HPDE6-E6E7 (cell line): ENCODE results near the gene ARMH4.

Source experiments
- DNase-seq: peaks from one replicate; pipeline ENCODE4 v3.0.0; 2011; ENCODE audit warnings: missing footprints; ENCODE audit errors: extremely low spot score

The ARMH4 gene

GRCh38 chr14:58055497-58056010, 96.5 kb downstream of the ARMH4 start:
- DNase-seq: no peak

- DNase-seq: no peak
Observed at GRCh38 chr14:58054100-58054499, 97.9 kb downstream of the ARMH4 start.

GRCh38 chr14:58048219-58048618, 103.8 kb downstream of the ARMH4 start:
- no peak for DNase-seq

- DNase-seq: peak; percentile 21
Observed at GRCh38 chr14:58027904-58028303, 124.1 kb downstream of the ARMH4 start.

GRCh38 chr14:58026967-58027366, 125.0 kb downstream of the ARMH4 start:
- no peak for DNase-seq

- no peak for DNase-seq
Observed at GRCh38 chr14:58026219-58026618, 125.8 kb downstream of the ARMH4 start.

GRCh38 chr14:58014778-58015177, 137.2 kb downstream of the ARMH4 start:
- DNase-seq: no peak

- no peak for DNase-seq
Observed at GRCh38 chr14:58002618-58003017, 149.4 kb downstream of the ARMH4 start.

GRCh38 chr14:57999979-58000378, 152.0 kb downstream of the ARMH4 start:
- DNase-seq: no peak

GRCh38 chr14:57999471-57999870, 152.5 kb downstream of the ARMH4 start:
- DNase-seq: no peak

- DNase-seq: no peak
Observed at GRCh38 chr14:57998766-57999165, 153.2 kb downstream of the ARMH4 start.

- DNase-seq: no peak
Observed at GRCh38 chr14:57991353-57991752, 160.7 kb downstream of the ARMH4 start.

- no peak for DNase-seq
Observed at GRCh38 chr14:57988445-57988844, 163.6 kb downstream of the ARMH4 start.

- no peak for DNase-seq
Observed at GRCh38 chr14:57987596-57988300, 164.3 kb downstream of the ARMH4 start.

GRCh38 chr14:57987051-57987450, 165.0 kb downstream of the ARMH4 start:
- no peak for DNase-seq

GRCh38 chr14:57982804-57983634, 169.0 kb downstream of the ARMH4 start:
- DNase-seq: no peak

GRCh38 chr14:57981817-57982560, 170.0 kb downstream of the ARMH4 start:
- no peak for DNase-seq

GRCh38 chr14:57979376-57980048, 172.5 kb downstream of the ARMH4 start:
- no peak for DNase-seq

- no peak for DNase-seq
Observed at GRCh38 chr14:57976701-57977100, 175.3 kb downstream of the ARMH4 start.

GRCh38 chr14:57974896-57975295, 177.1 kb downstream of the ARMH4 start:
- DNase-seq: no peak

GRCh38 chr14:57970594-57970993, 181.4 kb downstream of the ARMH4 start:
- DNase-seq: no peak

- no peak for DNase-seq
Observed at GRCh38 chr14:57970175-57970574, 181.8 kb downstream of the ARMH4 start.
